HG03469 (cell line): Measurements from ENCODE around the gene SLC39A10.
"Not testable (repeated sequence)": the region's sequence is repeated elsewhere in the genome, so short reads cannot be mapped to it uniquely, and the experiment has no call there.

ENCODE experiments used
- ATAC-seq: cut with Tn5 transposase; IDR thresholded peaks from one replicate; pipeline ENCODE4 v1.9.1; 2021; ENCODE audit warnings: mild to moderate bottlenecking, moderate library complexity, moderate number of reproducible peaks; ENCODE audit not compliant: unreplicated experiment

SLC39A10 gene

GRCh38 chr2:195656859-195657633 is at the start of gene SLC39A10:
TSS of gene SLC39A10 (plus strand) at chr2:195657226. CDS start at chr2:195680043, 22,817 bp downstream.
- peak; percentile 62 for ATAC-seq

- no peak for ATAC-seq
Observed at GRCh38 chr2:195608768-195609454, 48.1 kb upstream of the SLC39A10 start.

- no peak for ATAC-seq
Observed at GRCh38 chr2:195610717-195611116, 46.3 kb upstream of the SLC39A10 start.

- ATAC-seq: no peak
Observed at GRCh38 chr2:195612611-195613495, 44.2 kb upstream of the SLC39A10 start.

GRCh38 chr2:195613922-195614321 is 43.1 kb upstream of the SLC39A10 start:
- no peak for ATAC-seq

- ATAC-seq: no peak
Observed at GRCh38 chr2:195619590-195619989, 37.4 kb upstream of the SLC39A10 start.

GRCh38 chr2:195620501-195620900 is 36.5 kb upstream of the SLC39A10 start:
- ATAC-seq: no peak

- no peak for ATAC-seq
Observed at GRCh38 chr2:195622966-195623365, 34.1 kb upstream of the SLC39A10 start.

GRCh38 chr2:195626507-195626906 is 30.5 kb upstream of the SLC39A10 start:
- ATAC-seq: no peak

GRCh38 chr2:195628666-195629065 is 28.4 kb upstream of the SLC39A10 start:
- no peak for ATAC-seq

GRCh38 chr2:195632856-195633572 is 24.0 kb upstream of the SLC39A10 start:
- no peak for ATAC-seq

GRCh38 chr2:195633573-195633870 is 23.5 kb upstream of the SLC39A10 start:
- ATAC-seq: no peak

GRCh38 chr2:195633974-195634373 is 23.1 kb upstream of the SLC39A10 start:
- ATAC-seq: no peak

- no peak for ATAC-seq
Observed at GRCh38 chr2:195636890-195637289, 20.1 kb upstream of the SLC39A10 start.

- ATAC-seq: no peak
Observed at GRCh38 chr2:195638750-195639149, 18.3 kb upstream of the SLC39A10 start.

GRCh38 chr2:195639238-195639858 is 17.7 kb upstream of the SLC39A10 start:
- no peak for ATAC-seq

- no peak for ATAC-seq
Observed at GRCh38 chr2:195639959-195640358, 17.1 kb upstream of the SLC39A10 start.

GRCh38 chr2:195642027-195642678 is 14.9 kb upstream of the SLC39A10 start:
- ATAC-seq: no peak

- ATAC-seq: no peak
Observed at GRCh38 chr2:195642679-195643068, 14.4 kb upstream of the SLC39A10 start.

- ATAC-seq: not testable (repeated sequence)
Observed at GRCh38 chr2:195644708-195645107, 12.3 kb upstream of the SLC39A10 start.
